Measurements from ENCODE around the gene CAND2.

- TF ChIP-seq CTCF (IDR thresholded peaks at IDR 0.05) = no peak
- TF ChIP-seq POLR2A (IDR thresholded peaks at IDR 0.05) = no peak
Measured at GRCh38 chr3:12803371-12803770, 6.9 kb downstream of the CAND2 start.
